AG08396 (cell line): Measurements from ENCODE around the gene LAMA2.

Experiments
- DNase-seq: peaks from one replicate; pipeline ENCODE4 v3.0.0; 2012; ENCODE audit warnings: low spot score, mixed read lengths

The LAMA2 gene

DNA sequence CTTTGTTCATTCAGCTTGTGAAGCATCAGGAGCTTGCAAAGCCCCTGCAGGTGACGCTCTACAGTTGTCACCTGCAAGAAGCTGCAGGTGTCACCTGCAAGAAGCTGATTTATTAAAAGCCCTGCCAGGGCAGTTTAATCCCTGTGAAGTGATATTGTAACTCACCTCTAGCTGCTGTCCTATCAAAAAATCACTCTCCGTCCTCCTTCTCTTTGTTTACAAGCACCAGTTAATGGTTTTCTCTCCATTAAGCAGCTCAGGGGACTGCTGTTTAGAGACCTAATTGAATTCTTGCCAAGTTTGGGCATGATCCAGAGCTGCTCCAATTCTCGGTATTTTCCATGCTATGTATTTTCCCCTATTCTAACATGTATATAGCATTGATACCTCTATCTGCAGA lies 481.1 kb downstream of the LAMA2 start:
- no peak for DNase-seq

DNA sequence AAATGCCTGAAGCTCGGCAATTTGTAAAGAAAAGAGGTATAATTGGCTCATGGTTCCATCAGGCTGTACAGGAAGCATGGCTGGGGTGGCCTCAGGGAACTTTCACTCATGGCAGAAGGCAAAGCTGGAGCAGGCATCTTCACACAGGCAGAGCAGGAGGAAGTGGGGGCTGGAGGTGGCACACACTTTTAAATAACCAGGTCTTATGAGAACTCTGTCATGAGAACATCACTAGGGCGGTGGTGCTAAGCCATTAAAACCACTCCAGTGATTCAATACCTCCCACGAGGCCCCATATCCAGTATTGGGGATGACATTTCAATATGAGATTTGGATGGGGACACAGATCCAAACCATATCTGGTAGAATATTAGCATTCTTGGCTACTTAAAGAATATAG lies 481.8 kb downstream of the LAMA2 start:
- no peak for DNase-seq

GRCh38 chr6:129368076-129368475 lies 485.1 kb downstream of the LAMA2 start:
- no peak for DNase-seq

- no peak for DNase-seq
These were observed 486.0 kb downstream of the LAMA2 start for GRCh38 chr6:129368970-129369369.

DNA sequence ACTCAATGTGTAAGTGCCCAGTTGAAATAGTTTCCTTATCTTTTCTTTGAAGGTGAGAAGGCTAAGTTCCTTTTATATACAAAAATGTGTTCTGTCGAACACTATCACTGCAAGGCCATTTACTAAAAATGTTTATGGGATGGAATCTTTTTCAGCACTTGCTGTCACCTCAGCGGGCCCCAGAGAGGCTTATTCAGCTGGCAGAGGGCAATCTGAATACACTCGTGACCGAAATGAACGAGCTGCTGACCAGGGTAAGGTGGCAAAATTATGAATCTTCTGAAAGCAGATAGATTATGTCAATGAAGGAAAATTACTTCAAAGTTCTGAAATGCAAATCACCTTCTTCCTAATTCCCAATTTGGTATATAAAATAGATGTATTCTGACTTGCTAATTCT lies 486.8 kb downstream of the LAMA2 start:
- no peak for DNase-seq

DNA sequence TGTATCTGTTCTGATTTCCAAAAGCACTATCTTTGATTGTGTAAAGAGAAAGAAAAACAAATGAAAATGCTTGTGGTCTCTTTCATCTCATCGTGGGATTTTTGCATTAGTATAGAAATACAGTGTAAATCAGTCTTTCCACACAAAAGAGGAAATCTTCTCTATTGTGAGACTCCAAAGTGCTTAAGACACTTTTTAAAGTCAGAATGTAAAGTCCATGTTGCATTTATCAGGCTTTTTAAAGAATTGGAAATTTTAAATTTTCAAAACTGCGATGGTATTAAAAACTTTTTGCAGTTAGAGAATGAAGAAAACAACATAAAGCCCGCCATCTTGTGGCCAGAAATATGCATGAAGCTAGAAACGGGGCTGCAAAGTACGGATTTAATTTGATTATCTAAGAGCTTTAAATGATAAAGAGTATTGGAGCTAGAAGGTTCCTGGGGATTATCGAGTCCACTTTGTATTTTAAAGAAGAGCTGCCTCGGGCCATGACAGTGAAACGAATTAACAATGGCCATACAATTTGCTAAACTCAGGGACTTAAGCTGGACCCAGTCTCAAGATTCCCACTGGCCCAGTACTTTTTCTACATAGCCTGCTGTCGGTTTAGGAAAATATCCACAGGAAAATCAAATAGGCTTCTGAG lies 487.5 kb downstream of the LAMA2 start:
- peak; percentile 15 for DNase-seq

- DNase-seq, result no peak
These were observed 498.9 kb downstream of the LAMA2 start for GRCh38 chr6:129381885-129382284.

DNA sequence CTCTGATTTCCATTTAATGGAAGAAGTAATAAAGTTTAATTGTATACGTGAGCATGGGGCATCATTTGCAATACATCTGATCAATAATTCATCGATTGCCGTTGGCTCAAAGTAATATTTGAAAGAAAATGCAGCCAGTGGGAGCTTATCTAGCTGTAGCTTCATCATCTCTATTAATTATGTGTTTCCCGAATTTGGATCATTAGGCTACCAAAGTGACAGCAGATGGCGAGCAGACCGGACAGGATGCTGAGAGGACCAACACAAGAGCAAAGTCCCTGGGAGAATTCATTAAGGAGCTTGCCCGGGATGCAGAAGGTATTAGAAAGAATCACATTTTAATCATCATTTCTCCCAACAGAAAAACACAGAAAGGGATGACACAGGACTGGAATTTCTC lies 500.0 kb downstream of the LAMA2 start:
- no peak for DNase-seq

- DNase-seq, result no peak
These were observed 502.2 kb downstream of the LAMA2 start for GRCh38 chr6:129385117-129385516.

DNA sequence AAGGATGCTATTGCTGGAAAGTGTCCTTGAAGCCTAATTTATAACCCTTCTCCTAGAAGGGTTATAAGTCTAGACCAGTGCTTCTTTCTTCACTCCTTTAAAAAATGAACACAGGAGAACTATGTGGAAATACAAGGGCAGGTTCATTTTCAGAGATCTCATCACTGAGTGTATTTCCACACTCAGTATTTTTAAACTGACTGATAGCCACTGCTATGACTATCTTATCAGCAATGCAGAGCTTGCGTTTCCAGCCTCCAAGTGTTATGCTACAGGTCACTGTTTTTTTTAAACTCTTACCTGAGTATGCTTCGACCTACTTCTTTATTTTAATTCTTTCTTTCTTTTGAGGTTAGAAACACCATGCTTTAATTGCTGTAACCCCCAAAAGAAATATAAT lies 508.0 kb downstream of the LAMA2 start:
- DNase-seq, result no peak

GRCh38 chr6:129393654-129394053 lies 510.7 kb downstream of the LAMA2 start:
- DNase-seq, result no peak

DNA sequence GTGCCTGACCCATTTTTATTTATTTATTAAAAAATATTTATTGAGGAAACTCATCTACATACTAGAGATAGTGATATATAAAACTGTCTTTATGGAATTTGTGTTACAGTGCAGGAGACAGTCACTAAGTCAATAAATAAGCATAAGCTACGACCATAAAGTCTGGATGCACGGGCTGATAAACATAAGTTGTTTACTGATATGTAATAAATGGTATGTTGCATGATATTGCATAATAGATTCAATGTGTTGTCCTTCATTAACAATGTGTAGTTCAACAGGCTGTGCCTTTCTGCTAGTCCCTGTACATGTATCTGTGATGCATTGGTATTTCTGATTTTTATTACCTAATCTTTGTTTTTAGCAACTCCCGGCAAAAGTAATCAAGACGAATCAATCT lies 515.8 kb downstream of the LAMA2 start:
- no peak for DNase-seq

- peak; percentile 9 for DNase-seq
These were observed 519.3 kb downstream of the LAMA2 start for GRCh38 chr6:129402244-129402643.

DNA sequence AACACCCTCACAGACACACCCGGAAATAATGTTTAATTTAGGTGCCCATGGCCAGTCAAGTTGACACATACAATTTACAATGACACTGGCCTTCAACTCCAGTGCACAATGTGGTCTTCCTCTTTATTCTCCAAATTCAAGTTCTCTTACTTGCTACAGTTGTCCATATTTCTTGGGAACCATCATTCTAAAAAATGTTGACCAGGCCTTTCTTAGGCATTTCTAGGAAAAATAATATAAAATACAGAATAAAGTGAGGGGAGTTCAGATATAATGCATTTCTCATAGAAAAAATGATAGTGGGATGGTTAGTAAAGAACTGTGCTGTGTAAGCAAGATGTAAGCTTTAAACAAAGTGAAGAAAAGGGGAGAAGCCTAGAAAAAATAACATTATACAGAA lies 528.2 kb downstream of the LAMA2 start:
- DNase-seq, result no peak

DNA sequence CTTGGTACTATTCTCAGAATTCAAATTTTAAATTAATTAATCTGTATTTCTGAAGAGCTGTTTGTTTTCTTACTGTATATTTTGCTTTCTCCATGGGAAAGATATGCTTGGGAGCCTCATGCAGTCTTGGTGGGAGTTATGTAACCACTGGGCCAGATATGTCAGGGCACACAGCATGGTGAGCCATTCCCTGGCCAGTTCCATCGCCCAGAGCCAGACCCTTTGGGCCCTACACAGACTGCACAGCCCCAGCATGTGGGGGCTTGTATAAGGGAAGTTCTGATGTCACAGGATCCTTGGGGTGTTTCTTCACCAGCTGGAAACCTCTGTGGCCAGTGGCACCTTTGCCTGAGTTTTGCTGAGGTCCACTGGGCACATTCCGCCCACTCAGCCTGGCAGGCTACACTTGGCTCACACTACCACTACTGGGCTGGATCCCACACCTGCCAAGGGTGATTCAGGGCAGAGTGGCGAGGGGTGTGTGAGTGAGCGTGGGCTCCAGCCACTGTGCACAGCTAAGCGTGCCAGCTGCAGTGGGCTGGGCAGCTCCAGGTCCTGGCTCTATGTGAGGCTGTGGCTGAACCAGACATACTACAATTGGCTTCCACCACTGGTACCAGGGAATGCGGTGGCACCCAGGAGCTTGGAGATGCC lies 533.5 kb downstream of the LAMA2 start:
- no peak for DNase-seq

DNA sequence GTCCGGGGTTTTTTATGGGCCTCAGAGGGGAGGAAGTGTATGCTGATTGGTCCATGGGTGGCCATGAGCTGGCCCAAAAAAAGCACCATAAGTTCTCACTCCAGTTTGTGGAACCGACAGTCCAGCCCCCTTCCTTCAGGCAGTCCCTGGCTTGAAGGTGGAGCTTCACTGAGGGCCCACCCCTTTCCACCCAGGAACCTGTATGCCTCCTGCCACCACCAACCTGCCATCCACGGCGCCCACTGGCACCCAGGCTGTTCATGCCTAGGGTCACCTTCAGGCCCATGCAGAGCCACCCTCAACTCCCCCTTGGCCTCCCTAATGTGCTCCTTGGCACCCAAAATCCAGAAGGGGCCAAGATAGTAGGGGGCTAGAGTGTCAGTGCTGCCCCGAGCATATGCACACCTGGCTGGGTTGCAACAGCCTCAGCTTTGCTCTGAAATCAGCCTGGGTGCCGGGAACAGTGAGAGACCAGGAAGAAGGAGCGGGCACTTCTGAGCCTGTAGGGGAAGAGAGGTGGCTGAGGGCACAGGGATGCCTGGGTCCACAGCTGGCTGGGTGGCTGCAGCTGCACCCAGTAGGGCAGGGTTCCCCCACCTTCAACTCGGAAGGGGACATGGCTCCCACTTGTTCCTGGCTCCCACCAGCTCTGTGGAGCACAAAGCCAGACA lies 534.6 kb downstream of the LAMA2 start:
- DNase-seq, result no peak

GRCh38 chr6:129419324-129419723 lies 536.4 kb downstream of the LAMA2 start:
- DNase-seq, result no peak

- DNase-seq, result no peak
These were observed 543.4 kb downstream of the LAMA2 start for GRCh38 chr6:129426343-129426742.

- DNase-seq, result no peak
These were observed 547.0 kb downstream of the LAMA2 start for GRCh38 chr6:129429956-129430355.

DNA sequence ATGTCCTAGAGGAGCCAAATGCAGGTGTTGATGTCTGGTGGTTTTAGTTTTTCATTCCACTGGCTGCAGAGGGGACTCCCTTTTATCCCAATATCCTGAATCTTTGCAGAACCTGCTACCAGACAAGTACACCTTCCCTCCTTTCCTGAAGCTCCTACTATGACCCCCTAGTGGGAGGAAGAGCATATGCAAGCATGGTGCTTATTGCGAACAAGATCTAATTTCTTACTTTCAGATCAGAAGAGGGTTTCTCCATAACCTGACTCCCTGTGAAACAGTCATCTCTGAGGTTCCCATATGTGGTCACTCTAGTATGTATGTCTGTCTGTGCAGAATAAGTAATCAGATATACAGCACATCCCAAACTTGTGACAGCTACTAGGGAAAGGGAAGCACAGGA lies 549.8 kb downstream of the LAMA2 start:
- no peak for DNase-seq

- DNase-seq, result no peak
These were observed 551.2 kb downstream of the LAMA2 start for GRCh38 chr6:129434091-129434490.

DNA sequence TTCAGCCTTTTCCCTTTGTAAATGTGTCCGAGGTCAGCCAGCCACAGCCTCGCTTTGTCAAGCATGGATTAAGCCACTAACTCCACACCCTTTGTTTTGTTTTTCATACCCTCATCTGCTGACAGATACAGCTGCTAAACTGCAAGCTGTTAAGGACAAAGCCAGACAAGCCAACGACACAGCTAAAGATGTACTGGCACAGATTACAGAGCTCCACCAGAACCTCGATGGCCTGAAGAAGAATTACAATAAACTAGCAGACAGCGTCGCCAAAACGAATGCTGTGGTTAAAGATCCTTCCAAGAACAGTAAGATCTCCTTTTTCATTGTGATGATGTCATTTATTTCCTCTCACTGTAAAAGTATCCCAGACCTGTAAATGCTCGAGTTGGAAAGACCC lies 557.8 kb downstream of the LAMA2 start:
- DNase-seq, result no peak

DNA sequence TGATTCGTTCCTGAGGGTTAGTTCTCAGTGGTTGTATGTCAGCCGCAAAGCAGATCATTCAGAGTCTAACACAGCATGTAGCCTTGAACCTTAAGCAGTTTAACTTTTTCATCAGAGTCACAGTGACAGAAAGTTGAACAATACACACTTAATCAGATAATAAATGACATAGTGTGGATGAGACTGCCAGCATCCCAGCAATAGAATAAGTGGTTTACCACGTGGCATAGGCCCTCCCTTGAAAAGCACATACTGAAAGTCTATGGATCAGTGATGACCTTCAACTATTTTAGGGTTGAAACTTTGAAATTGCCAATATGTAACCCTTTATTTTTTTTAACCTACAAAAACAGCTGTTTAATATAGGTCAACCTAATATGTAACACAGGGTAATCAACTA lies 561.7 kb downstream of the LAMA2 start:
- DNase-seq, result no peak
